ENCODE measurements around the gene FILIP1.

Gene FILIP1

GRCh38 chr6:75334266-75335040, 159.1 kb downstream of the FILIP1 start:
- no peak for TF ChIP-seq CTCF (IDR thresholded peaks at IDR 0.05; ENCODE audit: low read depth, low read length, missing control alignments)

GRCh38 chr6:75333676-75334200, 159.9 kb downstream of the FILIP1 start:
- no peak overlapping the region for H3K4me3 ChIP-seq (ENCODE audit: low read depth, low read length)
- TF ChIP-seq CTCF (IDR thresholded peaks at IDR 0.05; ENCODE audit: low read depth, low read length, missing control alignments): no peak
- in situ Hi-C loops (cut with HindIII; ENCODE audit: low sequenced_read_pairs): no loop called here
- no peak for DNase-seq (ENCODE audit: low read depth)

More at GRCh38 chr6:75334266-75335040, 159.1 kb downstream of the FILIP1 start:
- peak; percentile 75 for DNase-seq (ENCODE audit: low read depth)
- in situ Hi-C loops (cut with HindIII; ENCODE audit: low sequenced_read_pairs): loop anchor here (5.0 kb wide), 1 partner anchor 92 kb away; the partner anchor contains the start of gene COX7A2
- no peak overlapping the region for H3K4me3 ChIP-seq (ENCODE audit: low read depth, low read length)

DNA sequence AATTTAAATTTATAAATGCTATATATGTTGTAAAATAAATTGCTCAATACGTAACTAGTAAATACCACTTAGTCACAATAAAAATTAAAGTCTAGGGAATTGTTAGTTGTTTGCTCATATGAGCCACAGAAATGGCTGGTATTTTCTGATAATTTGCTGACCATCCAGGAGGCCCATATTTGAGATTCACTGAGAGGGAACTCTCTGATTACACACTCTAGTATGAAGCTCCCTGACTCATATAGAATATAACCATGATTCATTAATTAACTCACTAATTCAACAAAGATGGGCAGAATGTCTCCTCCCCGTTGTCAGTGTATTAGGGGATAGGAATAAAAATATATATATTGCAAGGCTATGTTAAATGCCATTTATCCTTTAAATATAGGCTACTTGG, 162.4 kb downstream of the FILIP1 start:
- DNase-seq (ENCODE audit: low read depth): peak; percentile 35
- no peak for TF ChIP-seq CTCF (IDR thresholded peaks at IDR 0.05; ENCODE audit: low read depth, low read length, missing control alignments)
- no peak overlapping the region for H3K4me3 ChIP-seq (ENCODE audit: low read depth, low read length)
- in situ Hi-C loops (cut with HindIII; ENCODE audit: low sequenced_read_pairs): no loop called here

- H3K4me3 ChIP-seq (ENCODE audit: low read depth, low read length): no peak overlapping the region
- in situ Hi-C loops (cut with HindIII; ENCODE audit: low sequenced_read_pairs): no loop called here
- DNase-seq (ENCODE audit: low read depth): no peak
- no peak for TF ChIP-seq CTCF (IDR thresholded peaks at IDR 0.05; ENCODE audit: low read depth, low read length, missing control alignments)
Measured at GRCh38 chr6:75329703-75330102, 163.9 kb downstream of the FILIP1 start.

- in situ Hi-C loops (cut with HindIII; ENCODE audit: low sequenced_read_pairs): no loop called here
- H3K4me3 ChIP-seq (ENCODE audit: low read depth, low read length): no peak overlapping the region
- TF ChIP-seq CTCF (IDR thresholded peaks at IDR 0.05; ENCODE audit: low read depth, low read length, missing control alignments): no peak
- no peak for DNase-seq (ENCODE audit: low read depth)
Measured at GRCh38 chr6:75327807-75328206, 165.8 kb downstream of the FILIP1 start.

DNA sequence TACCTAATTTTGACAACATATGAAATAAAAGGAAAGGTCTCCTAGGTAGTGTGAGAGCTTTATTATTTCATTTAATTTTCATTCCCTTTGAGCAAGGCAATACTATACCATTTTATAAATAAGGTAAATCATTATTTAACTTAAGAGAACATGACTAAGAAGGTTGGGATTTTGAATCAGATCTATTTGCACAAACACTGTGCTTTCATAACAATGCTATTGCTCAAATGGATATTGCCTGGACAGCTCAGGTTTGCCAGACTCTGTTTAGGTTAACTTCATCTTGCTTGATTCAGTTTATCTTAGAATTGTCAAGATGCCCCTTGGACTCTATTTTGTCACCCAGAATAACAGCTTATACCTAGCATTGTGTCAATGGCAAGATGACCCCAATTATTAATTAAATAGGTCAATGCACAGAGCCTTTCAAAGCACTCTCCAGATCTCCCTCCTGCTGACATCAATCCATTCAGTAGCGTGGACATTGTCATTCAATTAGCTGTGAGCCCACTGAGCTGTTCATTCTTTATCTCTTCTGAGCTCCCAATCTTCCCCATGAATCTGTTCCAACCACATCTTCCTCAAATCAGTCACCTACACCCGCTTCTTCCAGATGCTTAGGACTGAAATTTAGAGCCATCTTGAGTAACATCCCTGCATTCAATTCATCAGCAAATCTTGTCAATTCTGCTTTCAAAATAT, 166.9 kb downstream of the FILIP1 start:
- in situ Hi-C loops (cut with HindIII; ENCODE audit: low sequenced_read_pairs): no loop called here
- DNase-seq (ENCODE audit: low read depth): no peak
- H3K4me3 ChIP-seq (ENCODE audit: low read depth, low read length): no peak overlapping the region
- no peak for TF ChIP-seq CTCF (IDR thresholded peaks at IDR 0.05; ENCODE audit: low read depth, low read length, missing control alignments)
